Measurements from ENCODE around the gene PARP14.

DNA sequence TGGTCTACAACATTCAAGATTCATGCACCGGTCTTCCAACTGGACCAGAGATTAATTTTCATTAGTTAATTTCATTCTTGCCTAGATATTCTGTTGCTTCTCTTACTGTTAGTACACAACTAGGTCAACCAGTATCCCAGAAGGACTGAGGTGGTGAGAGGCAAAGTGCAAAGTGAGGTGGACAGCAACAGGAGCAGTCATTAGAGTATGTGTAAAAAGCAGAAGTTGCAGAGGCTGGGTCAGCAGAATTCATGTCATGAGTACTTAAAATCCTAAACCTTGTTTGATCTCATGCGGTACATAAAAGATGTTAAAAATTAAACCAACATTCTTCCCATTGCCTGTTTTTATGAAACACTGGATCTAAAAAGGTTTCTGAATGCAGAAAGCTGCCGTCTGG, 46.7 kb downstream of the PARP14 start:
- TF ChIP-seq POLR2AphosphoS5 (IDR thresholded peaks at IDR 0.05; ENCODE audit: low read depth, low read length) (no peak), TAF1 (IDR thresholded peaks at IDR 0.05; ENCODE audit: borderline replicate concordance, insufficient read depth, low read length) (no peak)
